DMS79 (cell line): ENCODE measurements around the gene CCL11.
"Not testable (repeated sequence)": the region's sequence is repeated elsewhere in the genome, so short reads cannot be mapped to it uniquely, and the experiment has no call there.

Experiments used
- DNase-seq: peaks from one replicate; lab custom pipeline; 2025; lab: John Stamatoyannopoulos, UW

Gene CCL11

DNA sequence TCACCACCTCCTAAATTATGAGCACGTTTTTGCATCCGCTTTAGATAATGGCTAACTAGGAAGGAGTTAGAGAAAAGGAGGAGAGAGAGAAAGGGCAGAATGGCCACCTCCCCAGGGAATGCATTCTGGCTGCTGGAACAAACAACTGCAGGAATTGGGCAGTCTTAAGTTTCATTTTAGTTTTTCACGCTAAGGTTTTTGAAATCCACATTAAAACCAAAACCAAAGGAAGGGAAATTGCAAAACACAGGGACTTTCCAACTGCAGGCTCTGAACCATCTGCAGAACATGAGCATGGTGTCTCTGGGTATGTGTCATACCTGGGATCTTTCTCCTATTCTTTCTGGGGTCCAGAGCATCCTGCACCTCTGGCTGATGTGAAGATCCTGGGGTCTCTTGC is 21.6 kb downstream of the CCL11 start:
- no peak for DNase-seq

GRCh38 chr17:34308371-34308770 is 22.8 kb downstream of the CCL11 start:
- DNase-seq = no peak

DNA sequence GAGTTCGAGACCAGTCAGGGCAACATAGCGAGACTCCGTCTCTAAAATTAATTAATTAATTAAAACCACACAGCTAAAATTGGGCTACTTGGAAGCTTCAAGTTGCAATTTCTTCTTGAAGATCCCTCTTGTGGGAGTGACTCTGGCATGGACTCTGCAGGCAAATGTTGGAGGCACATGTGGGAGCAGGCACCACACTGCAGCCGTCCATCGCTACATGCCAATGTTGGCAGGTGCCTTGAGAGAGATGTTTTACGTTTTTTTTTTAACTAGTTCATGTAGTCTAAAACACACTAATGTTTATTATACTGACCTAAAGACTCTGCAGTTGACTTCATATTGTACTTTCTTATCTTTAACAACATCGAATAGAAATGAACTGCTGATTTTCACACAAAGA is 25.7 kb downstream of the CCL11 start:
- DNase-seq = no peak

GRCh38 chr17:34312080-34312479 is 26.5 kb downstream of the CCL11 start:
- no peak for DNase-seq

DNA sequence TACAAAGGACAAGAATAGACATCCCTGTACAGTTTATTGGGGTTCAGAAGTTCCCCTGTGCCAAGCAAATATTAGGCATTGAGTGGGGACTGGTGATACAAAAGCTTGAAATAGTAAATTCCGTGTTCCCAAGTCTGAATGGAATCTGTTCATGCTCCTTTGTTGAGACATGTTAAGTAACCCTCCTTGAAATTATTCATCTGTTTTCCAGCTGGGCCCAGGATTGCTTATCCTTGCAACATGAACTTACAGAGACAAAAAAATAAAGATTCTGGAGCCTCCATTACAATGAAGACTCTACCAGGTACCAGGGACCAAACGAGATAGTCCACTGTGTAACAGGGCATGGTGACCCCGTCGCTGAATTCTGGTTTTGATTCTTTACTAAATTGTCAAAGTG is 27.6 kb downstream of the CCL11 start:
- DNase-seq = no peak

DNA sequence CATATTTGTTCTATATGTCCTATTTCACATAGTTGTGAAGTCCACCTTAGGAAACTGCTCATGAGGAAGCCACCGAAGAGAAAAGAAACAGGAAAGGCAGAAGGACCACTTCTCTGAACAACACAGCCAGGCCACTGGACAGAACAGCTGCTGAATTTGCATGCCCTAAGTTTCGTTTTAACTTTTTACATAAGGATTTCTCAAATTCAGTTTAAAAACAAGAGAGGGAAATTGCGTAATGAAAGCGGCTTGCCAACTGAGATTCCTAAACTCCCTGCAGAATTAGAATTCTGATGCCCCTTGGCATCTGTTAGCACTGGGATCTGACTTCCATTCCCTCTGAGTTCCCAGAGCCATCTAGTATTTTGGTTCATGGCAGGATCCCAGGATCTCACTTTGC is 28.7 kb downstream of the CCL11 start:
- no peak for DNase-seq

DNA sequence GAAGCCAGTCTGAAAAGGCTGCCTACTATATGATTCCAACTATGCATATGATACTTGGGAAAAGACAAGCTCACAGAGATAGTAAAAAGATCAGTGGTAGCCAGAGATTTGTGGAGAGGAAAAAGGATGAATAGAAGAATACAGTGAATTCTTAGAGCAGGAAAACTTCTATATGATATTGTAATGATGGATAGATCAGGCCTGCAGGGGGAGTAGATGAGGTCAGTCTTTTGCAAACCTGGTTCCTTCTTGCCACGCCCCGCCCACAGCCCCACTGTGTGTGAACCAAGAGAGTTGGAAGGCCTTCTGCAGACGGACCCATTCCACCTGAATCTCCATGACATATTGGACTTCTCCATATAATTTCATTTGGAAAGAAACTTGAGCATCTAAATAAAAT is 32.9 kb downstream of the CCL11 start:
- DNase-seq = no peak

DNA sequence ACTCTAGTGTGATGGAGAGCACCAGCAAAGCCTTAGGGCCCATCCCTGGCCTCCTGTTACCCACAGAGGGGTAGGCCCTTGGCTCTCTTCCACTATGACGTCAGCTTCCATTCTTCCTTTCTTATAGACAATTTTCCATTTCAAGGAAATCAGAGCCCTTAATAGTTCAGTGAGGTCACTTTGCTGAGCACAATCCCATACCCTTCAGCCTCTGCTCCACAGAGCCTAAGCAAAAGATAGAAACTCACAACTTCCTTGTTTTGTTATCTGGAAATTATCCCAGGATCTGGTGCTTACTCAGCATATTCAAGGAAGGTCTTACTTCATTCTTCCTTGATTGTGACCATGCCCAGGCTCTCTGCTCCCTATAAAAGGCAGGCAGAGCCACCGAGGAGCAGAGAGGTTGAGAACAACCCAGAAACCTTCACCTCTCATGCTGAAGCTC is 33.5 kb downstream of the CCL11 start, which contains the start of gene CCL8:
Gene CCL8, plus strand, starts transcription at position 397 of the 445 bp plus-strand sequence. CDS start 67 bp downstream, outside the sequence.
- no peak for DNase-seq

DNA sequence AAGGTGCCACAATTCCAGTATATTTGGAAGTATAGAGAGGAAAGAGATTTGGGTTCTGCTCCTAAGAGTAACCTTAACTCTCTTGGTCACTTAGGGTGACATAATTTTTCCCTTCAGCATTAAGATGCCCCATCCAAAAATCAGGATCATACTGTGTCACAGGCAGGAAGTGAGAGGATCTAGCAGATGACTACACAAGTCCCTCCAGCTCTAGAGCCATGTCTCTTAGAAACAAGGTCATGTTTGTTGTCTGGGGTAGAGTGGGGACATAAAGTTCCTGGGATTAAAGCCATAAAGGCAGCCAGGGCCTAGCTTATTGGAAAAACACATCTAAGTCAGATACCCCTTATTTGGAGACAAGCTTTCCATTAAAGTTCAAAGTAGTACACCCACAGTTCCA is 36.4 kb downstream of the CCL11 start:
- DNase-seq = no peak

GRCh38 chr17:34327580-34327979 is 42.0 kb downstream of the CCL11 start:
- DNase-seq = not testable (repeated sequence)

DNA sequence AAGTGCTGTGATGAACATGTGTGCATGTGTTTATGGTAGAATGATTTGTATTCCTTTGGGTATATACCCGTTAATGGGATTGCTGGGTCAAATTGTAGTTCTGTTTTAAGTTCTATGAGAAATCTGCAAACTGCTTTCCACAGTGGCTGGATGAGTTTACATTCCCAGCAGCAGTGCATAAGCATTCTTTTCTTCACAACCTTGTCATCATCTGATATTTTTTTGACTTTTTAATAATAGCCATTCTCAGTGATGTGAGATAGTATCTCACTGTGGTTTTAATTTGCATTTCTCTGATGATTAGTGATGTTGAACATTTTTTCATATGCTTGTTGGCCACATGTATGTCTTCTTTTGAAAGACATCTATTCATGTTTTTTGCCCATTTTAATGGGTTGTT is 52.2 kb downstream of the CCL11 start:
- no peak for DNase-seq
